Measurements from ENCODE around the gene SYCE3. TPM values are rescaled to one million over a fixed set of nuclear protein-coding genes. Genes with fewer than 3 reads are reported as not detected.

Gene SYCE3
- total RNA-seq, 2 experiments from 2014 or later = not detected

GRCh38 chr22:50585781-50586180 is 23.1 kb upstream of the SYCE3 start:
- intact Hi-C loops (cut with micrococcal nuclease; ENCODE audit: unreplicated experiment) = no loop called here
- no peak for DNase-seq (ENCODE audit: low spot score)
- Histone ChIP-seq H3K9me2 (ENCODE audit: insufficient read depth, low read length) (no peaks in the 10 kb centered on the region), H3K4me1 (ENCODE audit: insufficient read depth, low read length, poor library complexity, severe bottlenecking) (peaks cover 15% of the 10 kb centered on the region), H3K36me3 (ENCODE audit: insufficient read depth, low read length) (peaks cover 11% of the 10 kb centered on the region), H3K79me2 (ENCODE audit: insufficient read depth, low read depth, low read length) (peaks cover 20% of the 10 kb centered on the region), H4K20me1 (ENCODE audit: insufficient read depth, low read length) (0 out of 2 replicates have a peak, but pooled peaks cover 7% of the 10 kb centered on the region), H3K9me3 (ENCODE audit: low read length) (no peaks in the 10 kb centered on the region), H3K27ac (ENCODE audit: low read depth, low read length, poor library complexity, severe bottlenecking) (no peak overlapping the region), H2AFZ (ENCODE audit: low read length) (no peak overlapping the region), H3K4me3 (ENCODE audit: low read depth, low read length, poor library complexity, severe bottlenecking) (no peak overlapping the region), H3K4me2 (ENCODE audit: low read length) (no peak overlapping the region)
- TF ChIP-seq CTCF (conservative IDR thresholded peaks at IDR 0.05; ENCODE audit: low read length) (no peak), EZH2phosphoT487 (IDR thresholded peaks at IDR 0.05; ENCODE audit: borderline replicate concordance, low read depth, low read length) (no peak)
- no TSS peak for BruUV-seq (replicated peaks)
- ChIA-PET POLR2A (interaction anchor here (0.5 kb wide), 1 partner anchor 481 kb away, joined by 4 read pairs; no protein-coding TSS in a partner anchor), CTCF (ENCODE audit: unreplicated experiment) (no interaction called here)

GRCh38 chr22:50585238-50585637 is 22.5 kb upstream of the SYCE3 start:
- CTCF ChIA-PET (ENCODE audit: unreplicated experiment) = no interaction called here
- Histone ChIP-seq H3K27ac (ENCODE audit: low read depth, low read length, poor library complexity, severe bottlenecking) (no peak overlapping the region), H4K20me1 (ENCODE audit: insufficient read depth, low read length) (0 out of 2 replicates have a peak, but pooled peaks cover 7% of the 10 kb centered on the region), H3K4me1 (ENCODE audit: insufficient read depth, low read length, poor library complexity, severe bottlenecking) (peaks cover 15% of the 10 kb centered on the region), H2AFZ (ENCODE audit: low read length) (no peak overlapping the region), H3K4me3 (ENCODE audit: low read depth, low read length, poor library complexity, severe bottlenecking) (no peak overlapping the region), H3K9me3 (ENCODE audit: low read length) (no peaks in the 10 kb centered on the region), H3K9me2 (ENCODE audit: insufficient read depth, low read length) (no peaks in the 10 kb centered on the region), H3K4me2 (ENCODE audit: low read length) (no peak overlapping the region), H3K36me3 (ENCODE audit: insufficient read depth, low read length) (peaks cover 16% of the 10 kb centered on the region), H3K79me2 (ENCODE audit: insufficient read depth, low read depth, low read length) (peaks cover 20% of the 10 kb centered on the region)
- intact Hi-C loops (cut with micrococcal nuclease; ENCODE audit: unreplicated experiment) = no loop called here
- no TSS peak for BruUV-seq (replicated peaks)
- POLR2A ChIA-PET = no interaction called here
- TF ChIP-seq CTCF (conservative IDR thresholded peaks at IDR 0.05; ENCODE audit: low read length) (no peak), EZH2phosphoT487 (IDR thresholded peaks at IDR 0.05; ENCODE audit: borderline replicate concordance, low read depth, low read length) (no peak)
- DNase-seq (ENCODE audit: low spot score) = no peak

Data from OCI-LY7 (cell line).